ENCODE data around the gene STEEP1. TPM values are rescaled to one million over a fixed set of nuclear protein-coding genes. Genes with fewer than 3 reads are reported as not detected.
"Not testable (repeated sequence)": the region's sequence is repeated elsewhere in the genome, so short reads cannot be mapped to it uniquely, and the experiment has no call there.

Gene STEEP1
- total RNA-seq, 2 donors from 2014 or later = 17.4 to 17.8 TPM

GRCh38 chrX:119507206-119507605 is 58.0 kb downstream of the STEEP1 start:
- no peak overlapping the region for H3K27ac ChIP-seq
- peaks cover 0 to 3% of the 10 kb centered on the region in 2 donors for H3K4me1 ChIP-seq
- TF ChIP-seq CTCF (IDR thresholded peaks at IDR 0.05) = no peak
- no peaks in the 10 kb centered on the region for H3K36me3 ChIP-seq
- DNase-seq (ENCODE audit: low spot score) = no peak
- no peak overlapping the region for H3K4me3 ChIP-seq
- no peaks in the 10 kb centered on the region for H3K27me3 ChIP-seq
- H3K9me3 ChIP-seq = no peaks in the 10 kb centered on the region

- H3K27me3 ChIP-seq = no peaks in the 10 kb centered on the region
- no peak for TF ChIP-seq CTCF (IDR thresholded peaks at IDR 0.05)
- H3K4me3 ChIP-seq = no peak overlapping the region
- no peaks in the 10 kb centered on the region for H3K36me3 ChIP-seq
- peaks cover 0 to 3% of the 10 kb centered on the region in 2 donors for H3K4me1 ChIP-seq
- DNase-seq (ENCODE audit: low spot score) = no peak
- H3K27ac ChIP-seq = no peak overlapping the region
- no peaks in the 10 kb centered on the region for H3K9me3 ChIP-seq
These were observed 59.3 kb downstream of the STEEP1 start for GRCh38 chrX:119505945-119506344.

- not testable (repeated sequence) for DNase-seq (ENCODE audit: low spot score); H3K4me1 ChIP-seq; H3K4me3 ChIP-seq; H3K9me3 ChIP-seq; H3K27me3 ChIP-seq; H3K27ac ChIP-seq; H3K36me3 ChIP-seq
These were observed 60.1 kb downstream of the STEEP1 start for GRCh38 chrX:119505145-119505544.

DNA sequence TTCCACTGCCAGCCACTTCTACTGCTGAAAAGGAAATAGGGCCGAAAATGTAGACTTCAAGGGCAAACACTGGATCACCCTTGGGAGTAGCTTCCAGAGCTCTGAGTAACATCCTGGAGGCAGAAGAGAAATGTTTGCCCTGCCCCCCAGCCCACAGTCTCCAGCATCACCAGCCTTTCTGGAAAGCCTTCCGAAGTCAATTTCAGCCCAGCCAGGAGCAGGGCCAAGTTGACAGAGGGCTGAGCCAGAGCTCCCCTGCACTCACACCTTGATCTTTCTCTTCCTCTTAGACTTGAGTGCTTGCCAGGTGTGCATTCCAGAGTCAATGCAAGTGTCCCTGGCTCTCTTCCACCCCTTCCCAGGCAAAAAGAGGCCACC is 61.7 kb downstream of the STEEP1 start:
- H3K9me3 ChIP-seq = no peaks in the 10 kb centered on the region
- no peak overlapping the region for H3K27ac ChIP-seq
- H3K4me1 ChIP-seq = peaks cover 0 to 3% of the 10 kb centered on the region in 2 donors
- H3K4me3 ChIP-seq = no peak overlapping the region
- no peaks in the 10 kb centered on the region for H3K27me3 ChIP-seq
- H3K36me3 ChIP-seq = no peaks in the 10 kb centered on the region
- DNase-seq (ENCODE audit: low spot score) = no peak
- TF ChIP-seq CTCF (IDR thresholded peaks at IDR 0.05) = no peak

DNA sequence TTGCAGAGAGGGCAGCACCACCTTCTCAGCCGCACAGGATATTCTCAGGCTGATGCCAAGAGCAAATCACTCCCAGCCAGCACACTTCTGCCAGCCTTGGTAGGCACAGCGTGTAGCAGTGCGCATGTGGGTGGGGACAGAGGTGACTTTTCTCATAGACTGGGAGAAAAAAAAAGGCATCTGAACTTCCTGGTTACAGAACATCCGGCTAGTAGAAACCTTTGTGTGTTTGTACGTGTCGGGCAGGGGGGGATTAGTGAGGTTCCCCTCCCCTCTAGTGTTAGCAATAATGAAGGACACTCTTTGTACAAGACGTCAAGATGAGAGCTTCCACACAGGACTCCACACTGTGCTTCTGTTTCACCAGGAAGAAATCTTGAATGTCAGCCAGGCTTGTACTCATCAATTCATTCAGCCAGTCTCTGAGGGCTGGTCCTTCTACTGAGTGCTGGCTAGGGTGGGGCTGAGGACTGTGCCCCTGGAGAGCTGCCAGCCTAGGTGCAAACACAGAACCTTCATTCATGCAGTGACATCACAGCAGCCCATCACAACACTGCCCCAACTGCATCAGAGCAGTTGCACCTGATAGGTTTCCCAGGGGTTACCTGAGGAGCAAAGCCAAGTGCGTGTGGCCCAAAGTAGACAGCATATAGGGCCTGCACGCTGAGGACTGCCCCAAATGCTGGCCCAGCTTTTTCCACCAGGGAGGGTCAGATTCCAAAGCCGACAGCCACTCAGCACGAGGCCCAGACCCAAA is 62.3 kb downstream of the STEEP1 start:
- Histone ChIP-seq H3K36me3 (no peaks in the 10 kb centered on the region), H3K9me3 (no peaks in the 10 kb centered on the region), H3K27ac (no peak overlapping the region), H3K4me3 (no peak overlapping the region), H3K27me3 (no peaks in the 10 kb centered on the region), H3K4me1 (peaks cover 0 to 3% of the 10 kb centered on the region in 2 donors)
- no peak for DNase-seq (ENCODE audit: low spot score)
- TF ChIP-seq CTCF (IDR thresholded peaks at IDR 0.05) = no peak

DNA sequence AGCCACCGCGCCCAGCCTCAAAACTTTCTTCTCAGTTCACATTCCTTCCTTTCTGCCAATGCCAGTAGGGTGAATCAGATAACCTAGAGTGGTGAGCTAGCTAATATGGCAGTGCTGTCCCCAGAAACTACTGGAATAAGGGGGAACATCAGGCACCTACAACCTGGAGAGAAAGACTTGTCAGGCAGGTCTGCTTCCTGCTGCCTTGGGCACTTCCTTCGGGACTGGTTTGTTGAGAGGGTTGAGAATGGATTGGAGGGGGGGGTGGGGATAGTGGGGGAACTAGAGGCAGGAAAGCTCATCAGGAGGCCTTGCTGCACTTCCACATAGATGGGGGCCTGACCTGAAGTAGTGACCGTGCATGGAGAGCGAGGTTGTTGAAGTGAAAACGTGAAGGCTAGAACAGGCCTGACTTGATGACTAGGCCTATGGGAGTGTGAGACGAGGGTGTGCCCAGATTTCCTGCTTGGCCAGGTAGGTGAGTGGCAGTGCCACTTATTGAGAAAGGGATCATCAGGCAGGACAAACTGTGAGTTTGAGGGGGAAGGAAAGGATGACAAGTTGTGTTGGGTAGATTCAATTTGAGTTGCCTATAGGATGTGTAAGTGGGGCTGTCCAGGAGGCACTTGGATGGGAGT is 63.6 kb downstream of the STEEP1 start:
- Histone ChIP-seq H3K9me3 (no peaks in the 10 kb centered on the region), H3K27me3 (no peaks in the 10 kb centered on the region), H3K4me1 (peaks cover 0 to 3% of the 10 kb centered on the region in 2 donors), H3K27ac (no peak overlapping the region), H3K36me3 (no peaks in the 10 kb centered on the region), H3K4me3 (no peak overlapping the region)
- DNase-seq (ENCODE audit: low spot score) = no peak
- no peak for TF ChIP-seq CTCF (IDR thresholded peaks at IDR 0.05)

Data from right atrium auricular region (tissue), 2 donors.